Colonic mucosa (tissue), 4 donors: ENCODE data around the gene SRD5A3. TPM values are rescaled to one million over a fixed set of nuclear protein-coding genes. Genes with fewer than 3 reads are reported as not detected.
A peak's percentile ranks its signal among the peaks of the same experiment; 100 is the strongest.

Source experiments
- DNase-seq: peaks from one replicate; pipeline ENCODE4 v3.0.0-alpha.2; 2020
- H3K27ac ChIP-seq: fragments of 200-600 bp; one replicate; pipeline ENCODE4 v1.8.0; 2021
- H3K27me3 ChIP-seq: fragments of 200-600 bp; one replicate; pipeline ENCODE4 v1.8.0; 2021
- H3K36me3 ChIP-seq: fragments of 200-600 bp; one replicate; pipeline ENCODE4 v1.8.0; 2021
- H3K4me1 ChIP-seq: fragments of 200-600 bp; one replicate; pipeline ENCODE4 v1.8.0; 2021; ENCODE audit warnings: mild to moderate bottlenecking
- H3K4me3 ChIP-seq: fragments of 200-600 bp; one replicate; pipeline ENCODE4 v1.8.0; 2021
- H3K9ac ChIP-seq, 2 donors: one replicate each; pipeline ENCODE4 v1.7.0; 2013; ENCODE audit warnings: control low read depth in 2 of 2, low read depth in 2 of 2, low read length in 2 of 2
- H3K9me3 ChIP-seq: fragments of 200-600 bp; one replicate; pipeline ENCODE4 v1.8.0; 2021
- intact Hi-C: fragments of 100-400 bp; cut with DNase I; formaldehyde crosslinking; loops from one replicate; pipeline ENCODE4 v1.14.1; 2022
- total RNA-seq, 2 donors: library from RNA; stranded (reverse); fragmentation: NEBNext Ultra II Directional in 1 of 2; extraction: Animal tissue kit (Norgen Biotek cat#: 25700) in 1 of 2; gene quantifications; one replicate each; pipeline ENCODE4 v1.2.1, GENCODE V29; 2021
- TF ChIP-seq, protein P1 (sequence below): fragments of 200-600 bp; IDR thresholded peaks from one replicate; pipeline ENCODE4 v1.8.0; 2022; ENCODE audit warnings: antibody characterized with exemption, mild to moderate bottlenecking
- donor health status: healthy.
- donor health status: DM: no; HTN: no; CAD: no.
- donor health status: DM: no; HTN: no; CAD: no.

The SRD5A3 gene
- total RNA-seq, 2 donors from 2014 or later: 18.8 to 22.2 TPM

- Histone ChIP-seq H3K9ac (no peak overlapping the region), H3K4me3 (no peak overlapping the region), H3K27ac (no peak overlapping the region), H3K9me3 (no peaks in the 10 kb centered on the region), H3K4me1 (no peaks in the 10 kb centered on the region), H3K36me3 (no peaks in the 10 kb centered on the region), H3K27me3 (no peaks in the 10 kb centered on the region)
- TF ChIP-seq, protein P1, sequence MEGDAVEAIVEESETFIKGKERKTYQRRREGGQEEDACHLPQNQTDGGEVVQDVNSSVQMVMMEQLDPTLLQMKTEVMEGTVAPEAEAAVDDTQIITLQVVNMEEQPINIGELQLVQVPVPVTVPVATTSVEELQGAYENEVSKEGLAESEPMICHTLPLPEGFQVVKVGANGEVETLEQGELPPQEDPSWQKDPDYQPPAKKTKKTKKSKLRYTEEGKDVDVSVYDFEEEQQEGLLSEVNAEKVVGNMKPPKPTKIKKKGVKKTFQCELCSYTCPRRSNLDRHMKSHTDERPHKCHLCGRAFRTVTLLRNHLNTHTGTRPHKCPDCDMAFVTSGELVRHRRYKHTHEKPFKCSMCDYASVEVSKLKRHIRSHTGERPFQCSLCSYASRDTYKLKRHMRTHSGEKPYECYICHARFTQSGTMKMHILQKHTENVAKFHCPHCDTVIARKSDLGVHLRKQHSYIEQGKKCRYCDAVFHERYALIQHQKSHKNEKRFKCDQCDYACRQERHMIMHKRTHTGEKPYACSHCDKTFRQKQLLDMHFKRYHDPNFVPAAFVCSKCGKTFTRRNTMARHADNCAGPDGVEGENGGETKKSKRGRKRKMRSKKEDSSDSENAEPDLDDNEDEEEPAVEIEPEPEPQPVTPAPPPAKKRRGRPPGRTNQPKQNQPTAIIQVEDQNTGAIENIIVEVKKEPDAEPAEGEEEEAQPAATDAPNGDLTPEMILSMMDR: no peak
- intact Hi-C loops: no loop called here
- no peak for DNase-seq
These were observed 39.2 kb downstream of the SRD5A3 start for GRCh38 chr4:55385201-55385649.

- no peaks in the 10 kb centered on the region for H3K4me1 ChIP-seq
- TF ChIP-seq, protein P1: no peak
- no peak overlapping the region for H3K9ac ChIP-seq
- H3K4me3 ChIP-seq: no peak overlapping the region
- no peak overlapping the region for H3K27ac ChIP-seq
- intact Hi-C loops: no loop called here
- no peaks in the 10 kb centered on the region for H3K9me3 ChIP-seq
- no peaks in the 10 kb centered on the region for H3K36me3 ChIP-seq
- DNase-seq: no peak
- no peaks in the 10 kb centered on the region for H3K27me3 ChIP-seq
These were observed 40.0 kb downstream of the SRD5A3 start for GRCh38 chr4:55386073-55386472.

DNA sequence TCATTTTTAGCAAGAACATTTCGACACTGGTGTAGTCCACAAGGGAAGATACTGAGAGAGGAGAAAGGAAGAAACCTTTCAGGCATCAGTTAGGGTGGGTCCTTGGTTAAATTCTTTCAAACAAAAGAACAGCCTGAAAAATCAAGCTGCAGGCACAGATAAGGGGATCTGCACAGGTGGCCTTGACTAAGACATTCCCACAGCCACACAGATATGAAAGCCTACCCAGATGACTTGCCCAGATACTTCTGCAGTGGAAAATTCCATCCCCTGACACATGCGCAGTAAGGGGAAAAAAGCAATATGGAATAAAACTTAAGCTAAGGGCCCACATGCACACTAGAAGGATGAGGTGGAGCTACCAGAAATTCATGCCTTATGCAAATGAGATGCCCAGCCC, 40.8 kb downstream of the SRD5A3 start:
- Histone ChIP-seq H3K4me1 (no peaks in the 10 kb centered on the region), H3K27ac (no peak overlapping the region), H3K9me3 (no peaks in the 10 kb centered on the region), H3K27me3 (no peaks in the 10 kb centered on the region), H3K4me3 (no peak overlapping the region), H3K36me3 (no peaks in the 10 kb centered on the region), H3K9ac (no peak overlapping the region)
- TF ChIP-seq, protein P1: no peak
- no peak for DNase-seq
- intact Hi-C loops: no loop called here

DNA sequence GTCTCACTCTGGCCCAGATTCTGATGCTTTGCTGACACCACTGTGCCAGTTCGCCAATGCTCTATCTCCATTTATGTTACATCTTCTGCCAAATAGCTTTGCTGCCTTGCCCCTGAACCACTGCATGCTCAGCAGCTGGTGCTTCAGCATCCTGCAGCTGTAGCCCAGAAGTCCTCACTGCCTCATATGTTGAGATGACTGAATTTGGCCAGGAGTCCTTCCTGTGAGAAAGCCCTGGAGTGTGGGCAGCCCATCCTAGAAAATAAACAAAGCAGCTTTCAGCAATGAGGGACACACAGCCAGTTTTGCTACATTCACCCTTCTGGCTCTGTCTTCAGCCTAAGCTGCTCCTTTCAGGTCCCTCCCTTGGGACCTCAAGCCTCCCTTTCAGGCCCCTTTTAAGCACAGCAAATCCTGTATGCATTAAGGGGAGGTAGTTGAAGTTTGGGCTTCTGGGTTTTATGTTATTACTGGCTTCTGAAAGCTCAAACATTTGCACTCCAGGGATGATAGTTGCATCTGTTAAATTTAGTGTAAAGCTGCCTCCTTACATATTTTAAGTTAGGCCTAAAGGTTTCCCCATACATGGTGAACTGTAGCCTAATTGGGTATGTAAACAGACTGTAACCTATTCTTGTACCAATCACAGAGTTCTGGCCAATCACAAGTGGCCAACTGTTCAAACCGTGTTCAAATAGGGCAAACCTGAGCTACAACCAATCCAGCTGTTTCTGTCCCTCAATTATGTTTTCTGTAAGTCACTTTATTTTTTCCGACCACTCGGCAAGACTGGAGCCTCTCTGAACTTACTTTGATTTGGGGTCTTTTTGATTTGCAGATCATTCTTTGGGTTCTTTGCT, 47.6 kb downstream of the SRD5A3 start:
- Histone ChIP-seq H3K27me3 (no peaks in the 10 kb centered on the region), H3K4me3 (no peak overlapping the region), H3K36me3 (no peaks in the 10 kb centered on the region), H3K9me3 (no peaks in the 10 kb centered on the region), H3K9ac (no peak overlapping the region), H3K4me1 (no peaks in the 10 kb centered on the region), H3K27ac (no peak overlapping the region)
- intact Hi-C loops: no loop called here
- peak; percentile 31 for DNase-seq
- TF ChIP-seq, protein P1: no peak

GRCh38 chr4:55395218-55395528, 49.1 kb downstream of the SRD5A3 start:
- no peak for DNase-seq
- Histone ChIP-seq H3K27me3 (no peaks in the 10 kb centered on the region), H3K4me3 (peak overlapping the region; percentile 97), H3K9ac (peak overlapping the region; percentile 82 to 92), H3K36me3 (no peaks in the 10 kb centered on the region), H3K27ac (peak overlapping the region; percentile 100), H3K9me3 (no peaks in the 10 kb centered on the region), H3K4me1 (peaks cover 9% of the 10 kb centered on the region)
- intact Hi-C loops: loop anchor here (5.0 kb wide), 1 partner anchor 48 kb away; the partner anchor contains the start of gene SRD5A3
- TF ChIP-seq, protein P1: no peak
